DND-41 (cell line): ENCODE data around the gene DCAF11.

Source experiments
- ATAC-seq: fragments of 200-7000 bp; cut with Tn5 transposase; 3 replicates; pipeline ENCODE4 v1.9.1; 2021; ENCODE audit warnings: low read depth; ENCODE audit not compliant: insufficient read depth
- DNase-seq: peaks from one replicate; pipeline ENCODE4 v3.0.0-alpha.2; 2020
- H2AFZ ChIP-seq: 2 replicates; pipeline ENCODE4 v1.6.0; 2012; ENCODE audit warnings: low read depth, low read length
- H3K27ac ChIP-seq: 2 replicates; pipeline ENCODE4 v1.5.1; 2012; ENCODE audit warnings: low read length, inconsistent platforms
- H3K27me3 ChIP-seq: fragments of 200-600 bp; sonication (generic); 2 replicates; pipeline ENCODE4 v1.6.0; 2012; ENCODE audit warnings: low read length, mild to moderate bottlenecking, inconsistent platforms; ENCODE audit not compliant: insufficient read depth, poor library complexity
- H3K36me3 ChIP-seq: 2 replicates; pipeline ENCODE4 v1.5.1; 2012; ENCODE audit warnings: low read length, inconsistent platforms; ENCODE audit not compliant: insufficient read depth
- H3K4me1 ChIP-seq: 2 replicates; pipeline ENCODE4 v1.5.1; 2012; ENCODE audit warnings: mild to moderate bottlenecking, low read length; ENCODE audit not compliant: insufficient read depth
- H3K4me2 ChIP-seq: 2 replicates; pipeline ENCODE4 v1.6.0; 2012; ENCODE audit warnings: mild to moderate bottlenecking, moderate library complexity, low read length, inconsistent platforms; ENCODE audit not compliant: insufficient read depth
- H3K4me3 ChIP-seq, 2 experiments: fragments of 200-600 bp in 1 of 2; shearing (Covaris generic) in 1 of 2; 2 replicates each; pipeline ENCODE4 v1.5.1; 2012 to 2016; ENCODE audit warnings: inconsistent platforms in 2 of 2, low read length in 2 of 2, mild to moderate bottlenecking in 2 of 2, low read depth in 1 of 2, moderate library complexity in 1 of 2
- H3K79me2 ChIP-seq: 2 replicates; pipeline ENCODE4 v1.6.0; 2012; ENCODE audit warnings: low read length, inconsistent platforms; ENCODE audit not compliant: insufficient read depth
- H3K9ac ChIP-seq: 2 replicates; pipeline ENCODE4 v1.6.0; 2012; ENCODE audit warnings: low read depth, mild to moderate bottlenecking, inconsistent platforms, low read length, moderate library complexity
- H3K9me3 ChIP-seq: 2 replicates; pipeline ENCODE4 v1.5.1; 2012; ENCODE audit warnings: low read length, moderate library complexity, mild to moderate bottlenecking, inconsistent platforms; ENCODE audit not compliant: insufficient read depth, severe bottlenecking
- H4K20me1 ChIP-seq: 2 replicates; pipeline ENCODE4 v1.6.0; 2012; ENCODE audit warnings: low read length; ENCODE audit not compliant: insufficient read depth
- CTCF ChIP-seq: IDR thresholded peaks from 2 replicates; pipeline ENCODE4 v1.5.1; 2012; ENCODE audit warnings: borderline replicate concordance, low read length, moderate library complexity, mild to moderate bottlenecking; ENCODE audit not compliant: poor library complexity, severe bottlenecking; ENCODE audit errors: extremely low read depth
- EZH2 ChIP-seq: IDR thresholded peaks from 3 replicates; pipeline ENCODE4 v1.6.1; 2012; ENCODE audit warnings: borderline replicate concordance, low read depth, mild to moderate bottlenecking, moderate library complexity, low read length, inconsistent platforms; ENCODE audit not compliant: severe bottlenecking

DCAF11 gene

GRCh38 chr14:24123424-24124417 lies 9.1 kb downstream of the DCAF11 start:
- Histone ChIP-seq H3K4me1 (no peaks in the 10 kb centered on the region), H4K20me1 (no peaks in the 10 kb centered on the region), H3K27ac (no peak overlapping the region), H3K36me3 (peaks cover 51% of the 10 kb centered on the region), H3K27me3 (no peaks in the 10 kb centered on the region), H3K9me3 (no peaks in the 10 kb centered on the region), H3K79me2 (no peaks in the 10 kb centered on the region), H3K4me3 (no peak overlapping the region), H3K9ac (no peak overlapping the region), H2AFZ (no peak overlapping the region), H3K4me2 (no peak overlapping the region)
- no peak for DNase-seq
- no peak for ATAC-seq
- no peak for TF ChIP-seq CTCF
- TF ChIP-seq EZH2: no peak

- H3K9me3 ChIP-seq: no peaks in the 10 kb centered on the region
- ATAC-seq (no peak), DNase-seq (no peak)
- no peaks in the 10 kb centered on the region for H4K20me1 ChIP-seq
- no peaks in the 10 kb centered on the region for H3K79me2 ChIP-seq
- no peak overlapping the region for H3K4me2 ChIP-seq
- H2AFZ ChIP-seq: no peak overlapping the region
- no peaks in the 10 kb centered on the region for H3K4me1 ChIP-seq
- TF ChIP-seq CTCF (no peak), EZH2 (no peak)
- no peak overlapping the region for H3K4me3 ChIP-seq
- no peak overlapping the region for H3K9ac ChIP-seq
- H3K36me3 ChIP-seq: peaks cover 23% of the 10 kb centered on the region
- no peak overlapping the region for H3K27ac ChIP-seq
- no peaks in the 10 kb centered on the region for H3K27me3 ChIP-seq
Measured at GRCh38 chr14:24126939-24127338, 12.4 kb downstream of the DCAF11 start.

- ATAC-seq: no peak
- no peaks in the 10 kb centered on the region for H3K9me3 ChIP-seq
- TF ChIP-seq EZH2: no peak
- TF ChIP-seq CTCF: no peak
- H4K20me1 ChIP-seq: no peaks in the 10 kb centered on the region
- no peak overlapping the region for H3K9ac ChIP-seq
- no peak overlapping the region for H3K4me2 ChIP-seq
- no peak overlapping the region for H2AFZ ChIP-seq
- DNase-seq: no peak
- no peak overlapping the region for H3K27ac ChIP-seq
- no peaks in the 10 kb centered on the region for H3K27me3 ChIP-seq
- H3K4me3 ChIP-seq: no peak overlapping the region
- no peaks in the 10 kb centered on the region for H3K4me1 ChIP-seq
- H3K36me3 ChIP-seq: peaks cover 17% of the 10 kb centered on the region
- no peaks in the 10 kb centered on the region for H3K79me2 ChIP-seq
Measured at GRCh38 chr14:24127673-24128072, 13.1 kb downstream of the DCAF11 start.
